Measurements from ENCODE around the gene OCEL1.
A peak's percentile ranks its signal among the peaks of the same experiment; 100 is the strongest.

OCEL1 gene

DNA sequence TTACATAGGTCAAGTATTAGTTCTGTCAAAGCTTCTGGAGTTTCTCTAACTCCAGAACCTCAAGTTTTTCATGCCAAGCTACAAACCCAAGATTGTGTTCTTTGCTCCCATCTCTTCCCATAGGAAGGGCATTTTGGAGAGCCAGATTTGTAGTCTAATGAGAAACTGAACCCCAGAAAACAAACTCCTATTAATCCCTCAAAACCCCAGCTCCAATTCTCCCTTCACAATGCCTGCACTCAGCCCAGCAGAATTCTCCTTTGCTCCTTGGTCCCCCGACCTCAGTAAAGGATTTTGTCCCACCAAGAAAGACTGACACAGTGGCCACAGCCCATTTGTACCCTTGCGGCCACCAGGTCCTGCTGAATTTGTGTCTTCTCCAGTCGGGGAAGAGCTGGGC, 30.1 kb downstream of the OCEL1 start:
- Histone ChIP-seq H3K36me3 (no peaks in the 10 kb centered on the region), H3K4me1 (no peaks in the 10 kb centered on the region), H3K27me3 (no peaks in the 10 kb centered on the region), H3K9me3 (peaks cover 3% of the 10 kb centered on the region; the same call in 1 of the 2 replicates), H3K4me3 (ENCODE audit: low read depth, low read length) (no peak overlapping the region)
- no peak for DNase-seq
- TF ChIP-seq, protein P1, sequence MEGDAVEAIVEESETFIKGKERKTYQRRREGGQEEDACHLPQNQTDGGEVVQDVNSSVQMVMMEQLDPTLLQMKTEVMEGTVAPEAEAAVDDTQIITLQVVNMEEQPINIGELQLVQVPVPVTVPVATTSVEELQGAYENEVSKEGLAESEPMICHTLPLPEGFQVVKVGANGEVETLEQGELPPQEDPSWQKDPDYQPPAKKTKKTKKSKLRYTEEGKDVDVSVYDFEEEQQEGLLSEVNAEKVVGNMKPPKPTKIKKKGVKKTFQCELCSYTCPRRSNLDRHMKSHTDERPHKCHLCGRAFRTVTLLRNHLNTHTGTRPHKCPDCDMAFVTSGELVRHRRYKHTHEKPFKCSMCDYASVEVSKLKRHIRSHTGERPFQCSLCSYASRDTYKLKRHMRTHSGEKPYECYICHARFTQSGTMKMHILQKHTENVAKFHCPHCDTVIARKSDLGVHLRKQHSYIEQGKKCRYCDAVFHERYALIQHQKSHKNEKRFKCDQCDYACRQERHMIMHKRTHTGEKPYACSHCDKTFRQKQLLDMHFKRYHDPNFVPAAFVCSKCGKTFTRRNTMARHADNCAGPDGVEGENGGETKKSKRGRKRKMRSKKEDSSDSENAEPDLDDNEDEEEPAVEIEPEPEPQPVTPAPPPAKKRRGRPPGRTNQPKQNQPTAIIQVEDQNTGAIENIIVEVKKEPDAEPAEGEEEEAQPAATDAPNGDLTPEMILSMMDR (IDR thresholded peaks at IDR 0.05; ENCODE audit: low read depth, low read length): no peak

DNA sequence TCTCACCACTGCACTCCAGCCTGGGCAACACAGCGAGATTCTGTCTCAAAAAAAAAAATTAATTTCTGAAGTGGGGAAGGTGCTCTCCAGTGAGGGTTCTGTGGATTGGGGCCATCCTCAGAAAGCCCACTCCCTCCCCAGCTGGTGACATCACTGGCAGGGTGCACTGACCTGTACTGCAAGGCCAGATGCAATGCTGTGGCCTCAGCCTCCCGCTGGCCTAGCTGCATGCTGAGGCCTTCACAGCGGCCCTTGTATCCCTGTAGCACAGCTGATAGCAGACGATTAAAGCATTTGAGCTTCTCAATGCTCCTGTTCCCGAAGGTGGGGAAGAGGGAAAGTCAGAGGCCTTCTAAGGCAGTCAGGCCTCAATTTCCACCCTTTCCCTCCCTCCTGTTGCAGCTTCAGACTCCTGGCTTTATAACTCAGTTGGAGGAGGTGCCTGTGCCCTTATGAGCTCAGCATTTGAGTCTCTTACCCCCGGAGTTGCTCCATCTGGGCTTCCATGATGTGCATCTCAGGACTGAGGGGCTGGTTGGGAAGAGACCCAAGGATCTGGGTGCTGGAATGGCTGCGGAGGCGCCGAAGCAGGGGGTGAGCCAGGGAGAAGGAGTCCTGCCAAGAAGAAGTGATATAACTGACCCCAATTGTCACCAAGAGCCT, 33.2 kb downstream of the OCEL1 start:
- Histone ChIP-seq H3K4me3 (ENCODE audit: low read depth, low read length) (no peak overlapping the region), H3K36me3 (no peaks in the 10 kb centered on the region), H3K4me1 (no peaks in the 10 kb centered on the region), H3K9me3 (peaks cover 3% of the 10 kb centered on the region; the same call in 1 of the 2 replicates), H3K27me3 (no peaks in the 10 kb centered on the region)
- no peak for DNase-seq
- TF ChIP-seq, protein P1 (IDR thresholded peaks at IDR 0.05; ENCODE audit: low read depth, low read length): no peak

DNA sequence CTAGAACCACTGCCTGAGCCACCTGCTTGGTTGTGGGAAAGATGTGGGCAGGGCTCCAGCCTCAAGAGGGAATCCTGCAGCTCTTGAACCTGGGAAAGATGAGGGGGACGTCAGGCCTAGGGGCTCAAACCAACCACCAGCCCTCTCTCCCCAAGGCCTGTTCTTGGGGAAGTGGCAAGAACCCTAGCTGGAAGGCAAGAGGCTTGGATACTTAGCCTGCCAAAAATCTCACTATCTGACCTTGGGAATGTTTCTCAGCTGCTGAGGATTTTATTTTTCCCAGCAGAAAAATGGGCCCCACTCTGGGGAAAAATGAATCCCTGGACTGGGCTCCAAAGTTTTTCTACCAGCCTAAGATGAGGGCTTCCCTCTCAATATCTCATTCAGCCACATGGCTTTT, 33.9 kb downstream of the OCEL1 start:
- Histone ChIP-seq H3K4me3 (ENCODE audit: low read depth, low read length) (no peak overlapping the region), H3K9me3 (peaks cover 3% of the 10 kb centered on the region; the same call in 1 of the 2 replicates), H3K27me3 (no peaks in the 10 kb centered on the region), H3K36me3 (no peaks in the 10 kb centered on the region), H3K4me1 (no peaks in the 10 kb centered on the region)
- DNase-seq: no peak
- TF ChIP-seq, protein P1 (IDR thresholded peaks at IDR 0.05; ENCODE audit: low read depth, low read length): no peak

DNA sequence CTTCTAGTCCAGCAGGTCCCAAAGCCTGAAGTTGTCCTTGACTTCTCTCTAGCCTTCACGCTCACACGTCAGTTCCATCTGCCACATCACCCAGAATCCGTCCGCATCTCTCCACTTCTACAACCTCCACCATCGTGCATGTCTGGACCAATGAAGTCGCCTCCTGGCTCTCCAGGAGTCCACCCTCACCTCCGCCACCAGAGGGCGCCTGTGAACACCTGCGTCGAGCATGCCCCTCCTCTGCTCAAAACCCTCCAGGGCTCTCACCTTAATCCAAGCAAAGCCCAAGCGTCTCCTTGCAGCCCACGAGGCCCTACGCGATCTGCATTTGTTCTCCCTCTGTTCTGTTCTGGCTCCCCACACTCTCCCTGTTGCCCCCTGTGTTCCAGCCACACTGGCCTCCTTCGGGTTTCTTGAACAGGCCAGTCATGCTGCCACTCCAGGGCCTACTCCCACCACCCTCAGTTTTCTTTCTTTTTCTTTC, 34.9 kb downstream of the OCEL1 start:
- peak; percentile 86 for DNase-seq
- Histone ChIP-seq H3K27me3 (no peaks in the 10 kb centered on the region), H3K4me3 (ENCODE audit: low read depth, low read length) (no peak overlapping the region), H3K9me3 (peaks cover 3% of the 10 kb centered on the region; the same call in 1 of the 2 replicates), H3K4me1 (no peaks in the 10 kb centered on the region), H3K36me3 (no peaks in the 10 kb centered on the region)
- TF ChIP-seq, protein P1 (IDR thresholded peaks at IDR 0.05; ENCODE audit: low read depth, low read length): peak; percentile 97

DNA sequence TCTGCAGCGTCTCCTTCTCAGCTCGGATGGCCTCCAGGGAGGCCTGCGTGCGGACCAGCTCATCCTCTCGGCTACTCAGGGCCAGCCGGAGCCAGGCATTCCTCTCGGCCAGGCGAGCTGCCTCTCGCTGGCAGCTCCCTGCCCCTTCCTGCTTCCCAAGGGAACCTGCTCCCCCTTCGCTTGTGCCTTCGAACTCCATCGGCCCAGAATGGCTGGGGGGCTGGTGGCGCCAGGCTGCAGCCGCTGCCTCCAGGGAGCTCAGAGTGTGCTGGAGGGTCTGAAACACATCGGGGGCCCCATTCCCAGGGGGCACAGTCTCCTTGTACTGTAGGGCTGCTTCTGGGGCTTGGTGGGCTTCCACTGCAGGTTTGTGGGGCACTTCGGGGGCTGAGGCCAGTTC, 36.5 kb downstream of the OCEL1 start:
- Histone ChIP-seq H3K9me3 (peaks cover 3% of the 10 kb centered on the region; the same call in 1 of the 2 replicates), H3K4me1 (no peaks in the 10 kb centered on the region), H3K36me3 (no peaks in the 10 kb centered on the region), H3K27me3 (no peaks in the 10 kb centered on the region), H3K4me3 (ENCODE audit: low read depth, low read length) (no peak overlapping the region)
- DNase-seq: no peak
- TF ChIP-seq, protein P1 (IDR thresholded peaks at IDR 0.05; ENCODE audit: low read depth, low read length): no peak

Measured in BE2C (cell line).